ENCODE measurements around the gene ZNRF3.
"Not testable (repeated sequence)": the region's sequence is repeated elsewhere in the genome, so short reads cannot be mapped to it uniquely, and the experiment has no call there.

The ZNRF3 gene

GRCh38 chr22:29030618-29031226 lies 147.3 kb downstream of the ZNRF3 start:
- DNase-seq (ENCODE audit: low read depth in 4 of 4, low spot score in 1 of 4) = no peak

- DNase-seq (ENCODE audit: low read depth in 4 of 4, low spot score in 1 of 4) = no peak
Measured at GRCh38 chr22:29031227-29032011, 148.0 kb downstream of the ZNRF3 start.

GRCh38 chr22:29032014-29032475 lies 148.7 kb downstream of the ZNRF3 start:
- no peak for DNase-seq (ENCODE audit: low read depth in 4 of 4, low spot score in 1 of 4)

- DNase-seq (ENCODE audit: low read depth in 4 of 4, low spot score in 1 of 4) = no peak
Measured at GRCh38 chr22:29032584-29032983, 149.2 kb downstream of the ZNRF3 start.

- no peak for DNase-seq (ENCODE audit: low read depth in 4 of 4, low spot score in 1 of 4)
Measured at GRCh38 chr22:29037340-29037932, 154.1 kb downstream of the ZNRF3 start.

- no peak for DNase-seq (ENCODE audit: low read depth in 4 of 4, low spot score in 1 of 4)
Measured at GRCh38 chr22:29039148-29039547, 155.8 kb downstream of the ZNRF3 start.

GRCh38 chr22:29039684-29040083 lies 156.3 kb downstream of the ZNRF3 start:
- not testable (repeated sequence) for DNase-seq (ENCODE audit: low read depth in 4 of 4, low spot score in 1 of 4)

- peak; percentile 36 to 50 (median 40) for DNase-seq (ENCODE audit: low read depth in 4 of 4, low spot score in 1 of 4)
Measured at GRCh38 chr22:29040385-29041275, 157.3 kb downstream of the ZNRF3 start.

- DNase-seq (ENCODE audit: low read depth in 4 of 4, low spot score in 1 of 4) = no peak
Measured at GRCh38 chr22:29041408-29041807, 158.0 kb downstream of the ZNRF3 start.

- no peak for DNase-seq (ENCODE audit: low read depth in 4 of 4, low spot score in 1 of 4)
Measured at GRCh38 chr22:29043906-29044575, 160.7 kb downstream of the ZNRF3 start.

GRCh38 chr22:29044657-29045176 lies 161.3 kb downstream of the ZNRF3 start:
- no peak for DNase-seq (ENCODE audit: low read depth in 4 of 4, low spot score in 1 of 4)

GRCh38 chr22:29048822-29049654 lies 165.7 kb downstream of the ZNRF3 start:
- DNase-seq (ENCODE audit: low read depth in 4 of 4, low spot score in 1 of 4) = no peak

- no peak for DNase-seq (ENCODE audit: low read depth in 4 of 4, low spot score in 1 of 4)
Measured at GRCh38 chr22:29049655-29050263, 166.4 kb downstream of the ZNRF3 start.

- DNase-seq (ENCODE audit: low read depth in 4 of 4, low spot score in 1 of 4) = no peak
Measured at GRCh38 chr22:29050457-29050856, 167.1 kb downstream of the ZNRF3 start.

GRCh38 chr22:29053048-29053702 lies 169.8 kb downstream of the ZNRF3 start:
- DNase-seq (ENCODE audit: low read depth in 4 of 4, low spot score in 1 of 4) = no peak

GRCh38 chr22:29054251-29054767 lies 170.9 kb downstream of the ZNRF3 start:
- no peak for DNase-seq (ENCODE audit: low read depth in 4 of 4, low spot score in 1 of 4)

GRCh38 chr22:29055192-29055830 lies 171.9 kb downstream of the ZNRF3 start:
- no peak for DNase-seq (ENCODE audit: low read depth in 4 of 4, low spot score in 1 of 4)

- no peak for DNase-seq (ENCODE audit: low read depth in 4 of 4, low spot score in 1 of 4)
Measured at GRCh38 chr22:29056472-29056871, 173.1 kb downstream of the ZNRF3 start.

Data from stimulated activated CD4-positive, alpha-beta T cell treated with anti-CD3 and anti-CD28 coated beads, Interleukin-1b, Interleukin-23, amount 100 ng/mL, for 24 hours (primary cell).